ENCODE results near the gene ETV3. TPM values are rescaled to one million over a fixed set of nuclear protein-coding genes. Genes with fewer than 3 reads are reported as not detected.

The ETV3 gene
- total RNA-seq, 4 donors from 2014 or later: 8.6 to 13.4 (median 11.4) TPM

DNA sequence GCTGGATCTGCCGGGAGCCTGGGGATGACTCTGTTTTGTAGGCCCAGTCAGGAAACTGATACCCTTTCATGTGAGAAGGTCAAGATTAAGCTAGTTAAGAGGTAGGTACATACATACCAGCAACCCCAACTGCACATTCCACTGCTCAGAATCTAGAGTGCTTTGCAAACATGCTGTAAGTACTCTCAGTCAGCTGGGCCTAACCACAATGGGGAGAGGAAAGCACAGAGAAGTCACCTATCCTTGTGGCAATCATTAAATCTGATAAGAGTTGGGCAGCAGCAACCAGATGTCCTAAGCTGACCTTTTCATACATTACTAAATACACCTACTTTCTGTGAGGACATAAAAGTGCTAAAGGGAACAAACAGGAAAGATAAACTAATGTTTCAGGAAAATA lies 2.5 kb downstream of the ETV3 start:
- Histone ChIP-seq H3K9me3 (no peaks in the 10 kb centered on the region), H3K36me3 (peaks cover 0 to 52% of the 10 kb centered on the region in 2 donors), H3K4me3 (no peak overlapping the region), H3K27me3 (no peaks in the 10 kb centered on the region), H3K4me1 (peaks cover 23 to 25% of the 10 kb centered on the region in 2 donors), H3K27ac (no peak overlapping the region)
- in situ Hi-C loops (cut with MboI; ENCODE audit: low sequenced_read_pairs in 4 of 4) (no loop called here), intact Hi-C loops (cut with DNase I; ENCODE audit: low total_unique reads) (loop anchor here (5.0 kb wide), 1 partner anchor 88 kb away; the partner anchor contains the start of gene ARHGEF11)
- ATAC-seq (no peak), DNase-seq (no peak)
- TF ChIP-seq CTCF (IDR thresholded peaks at IDR 0.05 in 4 of 5, conservative IDR thresholded peaks at IDR 0.05 in 1 of 5) (no peak), POLR2A (IDR thresholded peaks at IDR 0.05) (no peak)

DNA sequence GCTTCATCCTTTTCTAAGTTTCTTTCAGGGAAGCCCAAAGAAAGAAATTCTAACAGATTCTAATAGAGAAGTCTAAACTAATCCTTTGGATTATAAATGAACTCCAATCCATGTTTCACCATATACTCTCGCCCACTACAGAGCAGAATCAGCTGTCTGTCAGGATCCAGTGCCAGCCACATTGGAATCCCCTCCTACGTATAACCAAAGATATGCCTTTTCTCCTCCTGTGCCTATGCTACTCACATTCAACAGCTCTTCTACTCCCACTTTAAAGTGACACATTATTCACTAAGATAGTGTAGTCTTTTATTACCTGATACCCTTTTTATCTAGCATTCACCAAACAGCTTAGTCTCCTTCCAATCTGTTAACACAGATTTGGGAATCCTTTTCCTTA lies 3.1 kb downstream of the ETV3 start:
- ATAC-seq: no peak
- H3K4me1 ChIP-seq: peaks cover 23 to 25% of the 10 kb centered on the region in 2 donors
- in situ Hi-C loops (cut with MboI; ENCODE audit: low sequenced_read_pairs in 4 of 4): no loop called here

GRCh38 chr1:157134442-157134841 lies 3.8 kb downstream of the ETV3 start:
- no peak overlapping the region for H3K4me3 ChIP-seq
- H3K27me3 ChIP-seq: no peaks in the 10 kb centered on the region
- in situ Hi-C loops (cut with MboI; ENCODE audit: low sequenced_read_pairs in 4 of 4): no loop called here
- peaks cover 21 to 23% of the 10 kb centered on the region in 2 donors for H3K4me1 ChIP-seq
- no peaks in the 10 kb centered on the region for H3K9me3 ChIP-seq
- DNase-seq (no peak), ATAC-seq (no peak)
- no peak overlapping the region for H3K27ac ChIP-seq
- peaks cover 0 to 58% of the 10 kb centered on the region in 2 donors for H3K36me3 ChIP-seq
- intact Hi-C loops (cut with DNase I; ENCODE audit: low total_unique reads): no loop called here
- TF ChIP-seq POLR2A (IDR thresholded peaks at IDR 0.05): no peak

More for the DNA sequence above, 3.1 kb downstream of the ETV3 start:
- no peaks in the 10 kb centered on the region for H3K9me3 ChIP-seq
- TF ChIP-seq CTCF (IDR thresholded peaks at IDR 0.05 in 4 of 5, conservative IDR thresholded peaks at IDR 0.05 in 1 of 5) (no peak), POLR2A (IDR thresholded peaks at IDR 0.05) (no peak)
- DNase-seq: no peak
- no peak overlapping the region for H3K27ac ChIP-seq
- peaks cover 0 to 58% of the 10 kb centered on the region in 2 donors for H3K36me3 ChIP-seq
- intact Hi-C loops (cut with DNase I; ENCODE audit: low total_unique reads): loop anchor here (5.0 kb wide), 1 partner anchor 88 kb away; the partner anchor contains the start of gene ARHGEF11
- H3K27me3 ChIP-seq: no peaks in the 10 kb centered on the region
- no peak overlapping the region for H3K4me3 ChIP-seq

DNA sequence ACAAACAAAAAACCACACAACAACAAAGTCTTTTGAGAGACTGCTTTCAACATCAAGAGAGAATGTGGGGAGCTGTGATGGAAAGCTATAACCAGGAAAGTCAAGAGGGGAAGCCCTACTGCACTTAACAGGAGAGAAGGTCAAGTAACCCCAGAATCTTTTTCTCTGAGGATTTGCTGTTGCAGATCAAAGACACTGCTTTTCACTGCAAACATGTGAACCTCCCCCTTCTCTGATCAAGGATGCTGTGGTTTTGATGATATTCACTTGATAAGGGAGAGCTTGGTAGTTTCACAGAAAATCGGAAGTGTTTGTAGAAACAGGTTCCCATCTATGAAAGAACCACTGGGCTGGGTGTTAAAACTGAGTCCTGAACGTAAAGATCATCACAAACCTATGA lies 4.8 kb downstream of the ETV3 start:
- no peak for DNase-seq

DNA sequence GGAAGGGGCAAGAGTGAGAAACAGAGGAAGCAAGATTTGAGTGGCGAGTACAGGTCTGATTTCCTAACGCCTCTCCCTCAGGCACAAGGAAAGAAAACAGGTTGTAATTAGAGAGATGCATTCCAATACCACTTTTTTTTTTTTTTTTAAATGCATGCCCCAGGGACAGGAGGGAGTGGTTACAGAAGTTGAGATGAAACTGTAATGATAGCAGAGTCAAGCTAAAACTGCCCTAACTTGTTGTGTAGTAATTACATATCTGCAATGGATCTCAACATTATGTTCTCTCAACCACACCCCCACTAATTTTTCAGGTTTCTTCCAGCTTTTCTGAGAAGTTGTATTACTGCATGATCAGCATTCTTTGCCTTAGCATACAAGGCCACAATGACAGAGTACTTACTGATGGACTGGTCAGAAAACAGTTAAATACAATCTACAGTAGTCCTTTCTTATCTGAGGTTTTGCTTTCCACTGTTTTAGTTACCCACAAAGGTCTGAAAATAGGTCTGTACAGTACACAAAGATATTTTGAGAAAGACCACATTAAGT lies 5.5 kb downstream of the ETV3 start:
- in situ Hi-C loops (cut with MboI; ENCODE audit: low sequenced_read_pairs in 4 of 4): no loop called here
- H3K4me3 ChIP-seq: no peak overlapping the region
- TF ChIP-seq CTCF (IDR thresholded peaks at IDR 0.05 in 4 of 5, conservative IDR thresholded peaks at IDR 0.05 in 1 of 5) (no peak), POLR2A (IDR thresholded peaks at IDR 0.05) (no peak)
- no peak for ATAC-seq
- no peaks in the 10 kb centered on the region for H3K9me3 ChIP-seq
- no peak for DNase-seq
- no peak overlapping the region for H3K27ac ChIP-seq
- H3K27me3 ChIP-seq: no peaks in the 10 kb centered on the region
- H3K4me1 ChIP-seq: peaks cover 16 to 18% of the 10 kb centered on the region in 2 donors
- H3K36me3 ChIP-seq: peaks cover 0 to 63% of the 10 kb centered on the region in 2 donors
- intact Hi-C loops (cut with DNase I; ENCODE audit: low total_unique reads): no loop called here

More for the DNA sequence above, 4.8 kb downstream of the ETV3 start:
- TF ChIP-seq CTCF (IDR thresholded peaks at IDR 0.05 in 4 of 5, conservative IDR thresholded peaks at IDR 0.05 in 1 of 5) (no peak), POLR2A (IDR thresholded peaks at IDR 0.05) (no peak)
- H3K4me3 ChIP-seq: no peak overlapping the region
- H3K27me3 ChIP-seq: no peaks in the 10 kb centered on the region
- intact Hi-C loops (cut with DNase I; ENCODE audit: low total_unique reads): no loop called here
- in situ Hi-C loops (cut with MboI; ENCODE audit: low sequenced_read_pairs in 4 of 4): no loop called here
- H3K27ac ChIP-seq: no peak overlapping the region
- no peaks in the 10 kb centered on the region for H3K9me3 ChIP-seq
- peaks cover 0 to 58% of the 10 kb centered on the region in 2 donors for H3K36me3 ChIP-seq
- peaks cover 16 to 18% of the 10 kb centered on the region in 2 donors for H3K4me1 ChIP-seq
- no peak for ATAC-seq

Data from gastrocnemius medialis (tissue), 4 donors.